ENCODE measurements around the gene DNAJC18.

GRCh38 chr5:139377226-139377625 is 62.1 kb downstream of the DNAJC18 start:
- TF ChIP-seq, protein P1, sequence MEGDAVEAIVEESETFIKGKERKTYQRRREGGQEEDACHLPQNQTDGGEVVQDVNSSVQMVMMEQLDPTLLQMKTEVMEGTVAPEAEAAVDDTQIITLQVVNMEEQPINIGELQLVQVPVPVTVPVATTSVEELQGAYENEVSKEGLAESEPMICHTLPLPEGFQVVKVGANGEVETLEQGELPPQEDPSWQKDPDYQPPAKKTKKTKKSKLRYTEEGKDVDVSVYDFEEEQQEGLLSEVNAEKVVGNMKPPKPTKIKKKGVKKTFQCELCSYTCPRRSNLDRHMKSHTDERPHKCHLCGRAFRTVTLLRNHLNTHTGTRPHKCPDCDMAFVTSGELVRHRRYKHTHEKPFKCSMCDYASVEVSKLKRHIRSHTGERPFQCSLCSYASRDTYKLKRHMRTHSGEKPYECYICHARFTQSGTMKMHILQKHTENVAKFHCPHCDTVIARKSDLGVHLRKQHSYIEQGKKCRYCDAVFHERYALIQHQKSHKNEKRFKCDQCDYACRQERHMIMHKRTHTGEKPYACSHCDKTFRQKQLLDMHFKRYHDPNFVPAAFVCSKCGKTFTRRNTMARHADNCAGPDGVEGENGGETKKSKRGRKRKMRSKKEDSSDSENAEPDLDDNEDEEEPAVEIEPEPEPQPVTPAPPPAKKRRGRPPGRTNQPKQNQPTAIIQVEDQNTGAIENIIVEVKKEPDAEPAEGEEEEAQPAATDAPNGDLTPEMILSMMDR (IDR thresholded peaks at IDR 0.05), result no peak
- TF ChIP-seq POLR2A (IDR thresholded peaks at IDR 0.05), result no peak

Data from right lobe of liver (tissue), 4 donors.